ENCODE measurements around the gene FMN2. TPM values are rescaled to one million over a fixed set of nuclear protein-coding genes. Genes with fewer than 3 reads are reported as not detected.

The FMN2 gene
- total RNA-seq, 1 donor from 2014 or later: 150 TPM

DNA sequence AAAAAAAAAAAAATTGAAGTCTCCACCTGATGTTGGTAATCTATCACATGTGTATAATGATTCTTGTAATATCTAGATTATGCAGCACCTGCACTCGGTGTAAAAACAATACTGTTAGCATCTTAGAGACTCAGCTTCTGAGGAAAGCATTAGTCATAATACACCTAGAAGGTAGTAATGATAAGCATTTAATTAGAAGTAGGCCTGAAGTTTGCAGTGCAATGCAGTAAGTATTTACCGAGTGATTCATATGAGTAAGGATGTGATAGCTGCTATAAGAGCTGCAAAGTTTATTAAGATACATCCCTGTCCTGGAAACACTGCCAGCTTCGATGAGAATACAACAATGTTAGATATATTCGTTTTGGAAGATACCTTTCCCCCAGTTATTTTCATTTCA is 323.8 kb downstream of the FMN2 start:
- no peaks in the 10 kb centered on the region for H3K4me1 Mint-ChIP-seq (ENCODE audit: low read depth, unreplicated experiment)
- H3K9me3 Mint-ChIP-seq (ENCODE audit: unreplicated experiment): peaks cover 10% of the 10 kb centered on the region
- H3K27me3 Mint-ChIP-seq (ENCODE audit: unreplicated experiment): peaks cover 3% of the 10 kb centered on the region
- no peak overlapping the region for H3K27ac Mint-ChIP-seq (ENCODE audit: unreplicated experiment)
- DNase-seq: no peak
- TF ChIP-seq, protein P1, sequence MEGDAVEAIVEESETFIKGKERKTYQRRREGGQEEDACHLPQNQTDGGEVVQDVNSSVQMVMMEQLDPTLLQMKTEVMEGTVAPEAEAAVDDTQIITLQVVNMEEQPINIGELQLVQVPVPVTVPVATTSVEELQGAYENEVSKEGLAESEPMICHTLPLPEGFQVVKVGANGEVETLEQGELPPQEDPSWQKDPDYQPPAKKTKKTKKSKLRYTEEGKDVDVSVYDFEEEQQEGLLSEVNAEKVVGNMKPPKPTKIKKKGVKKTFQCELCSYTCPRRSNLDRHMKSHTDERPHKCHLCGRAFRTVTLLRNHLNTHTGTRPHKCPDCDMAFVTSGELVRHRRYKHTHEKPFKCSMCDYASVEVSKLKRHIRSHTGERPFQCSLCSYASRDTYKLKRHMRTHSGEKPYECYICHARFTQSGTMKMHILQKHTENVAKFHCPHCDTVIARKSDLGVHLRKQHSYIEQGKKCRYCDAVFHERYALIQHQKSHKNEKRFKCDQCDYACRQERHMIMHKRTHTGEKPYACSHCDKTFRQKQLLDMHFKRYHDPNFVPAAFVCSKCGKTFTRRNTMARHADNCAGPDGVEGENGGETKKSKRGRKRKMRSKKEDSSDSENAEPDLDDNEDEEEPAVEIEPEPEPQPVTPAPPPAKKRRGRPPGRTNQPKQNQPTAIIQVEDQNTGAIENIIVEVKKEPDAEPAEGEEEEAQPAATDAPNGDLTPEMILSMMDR (IDR thresholded peaks at IDR 0.05; ENCODE audit: partially characterized antibody, unreplicated experiment): no peak
- H3K36me3 Mint-ChIP-seq (ENCODE audit: unreplicated experiment): peaks cover 10% of the 10 kb centered on the region
- H3K4me3 Mint-ChIP-seq (ENCODE audit: unreplicated experiment): no peak overlapping the region

DNA sequence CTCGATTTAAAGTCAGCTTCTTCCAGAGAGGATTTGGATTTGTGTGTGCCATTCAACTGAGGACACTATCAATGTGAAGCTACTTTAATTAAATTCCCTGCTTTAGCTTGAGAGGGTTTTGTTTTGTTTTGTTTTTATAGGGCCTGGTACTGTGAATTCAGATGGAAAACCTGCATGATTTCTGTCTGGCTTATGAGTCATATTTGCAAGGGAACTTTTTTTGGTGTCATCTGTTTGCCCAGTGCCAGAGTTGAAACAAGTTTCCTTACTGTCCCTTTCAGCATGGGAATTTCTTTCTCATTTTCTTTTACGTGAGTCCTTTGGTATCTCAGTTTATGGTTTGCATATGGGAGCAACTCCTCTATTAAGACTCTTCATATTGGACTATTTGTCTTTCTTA is 325.6 kb downstream of the FMN2 start:
- peaks cover 1% of the 10 kb centered on the region for H3K36me3 Mint-ChIP-seq (ENCODE audit: unreplicated experiment)
- no peak overlapping the region for H3K27ac Mint-ChIP-seq (ENCODE audit: unreplicated experiment)
- H3K27me3 Mint-ChIP-seq (ENCODE audit: unreplicated experiment): peaks cover 3% of the 10 kb centered on the region
- peaks cover 11% of the 10 kb centered on the region for H3K9me3 Mint-ChIP-seq (ENCODE audit: unreplicated experiment)
- H3K4me1 Mint-ChIP-seq (ENCODE audit: low read depth, unreplicated experiment): no peaks in the 10 kb centered on the region
- DNase-seq: no peak
- H3K4me3 Mint-ChIP-seq (ENCODE audit: unreplicated experiment): no peak overlapping the region
- TF ChIP-seq, protein P1 (IDR thresholded peaks at IDR 0.05; ENCODE audit: partially characterized antibody, unreplicated experiment): no peak

DNA sequence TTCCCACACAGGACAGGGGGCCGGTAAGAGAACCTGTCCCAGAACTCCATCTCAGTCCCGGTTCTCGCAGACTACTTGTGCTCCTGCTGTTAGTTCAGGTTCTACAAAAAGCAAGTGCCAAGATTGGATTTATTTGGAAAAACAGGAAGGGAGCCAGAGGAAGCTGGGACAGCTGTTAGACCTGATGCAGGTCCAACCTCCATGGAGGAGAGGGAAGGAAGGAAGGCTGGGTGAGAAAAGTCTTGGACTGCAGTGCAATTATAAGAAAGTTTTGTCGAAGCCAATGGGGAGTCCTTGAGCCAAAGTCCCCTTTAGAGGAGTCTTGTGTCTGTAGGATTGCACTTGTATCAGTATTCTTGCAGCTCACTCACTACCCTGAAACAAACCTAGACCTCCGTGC is 329.1 kb downstream of the FMN2 start:
- Mint-ChIP-seq H3K4me3 (ENCODE audit: unreplicated experiment) (no peak overlapping the region), H3K9me3 (ENCODE audit: unreplicated experiment) (peaks cover 6% of the 10 kb centered on the region), H3K27ac (ENCODE audit: unreplicated experiment) (no peak overlapping the region), H3K36me3 (ENCODE audit: unreplicated experiment) (no peaks in the 10 kb centered on the region), H3K27me3 (ENCODE audit: unreplicated experiment) (peaks cover 4% of the 10 kb centered on the region), H3K4me1 (ENCODE audit: low read depth, unreplicated experiment) (no peaks in the 10 kb centered on the region)
- TF ChIP-seq, protein P1 (IDR thresholded peaks at IDR 0.05; ENCODE audit: partially characterized antibody, unreplicated experiment): no peak
- DNase-seq: no peak

DNA sequence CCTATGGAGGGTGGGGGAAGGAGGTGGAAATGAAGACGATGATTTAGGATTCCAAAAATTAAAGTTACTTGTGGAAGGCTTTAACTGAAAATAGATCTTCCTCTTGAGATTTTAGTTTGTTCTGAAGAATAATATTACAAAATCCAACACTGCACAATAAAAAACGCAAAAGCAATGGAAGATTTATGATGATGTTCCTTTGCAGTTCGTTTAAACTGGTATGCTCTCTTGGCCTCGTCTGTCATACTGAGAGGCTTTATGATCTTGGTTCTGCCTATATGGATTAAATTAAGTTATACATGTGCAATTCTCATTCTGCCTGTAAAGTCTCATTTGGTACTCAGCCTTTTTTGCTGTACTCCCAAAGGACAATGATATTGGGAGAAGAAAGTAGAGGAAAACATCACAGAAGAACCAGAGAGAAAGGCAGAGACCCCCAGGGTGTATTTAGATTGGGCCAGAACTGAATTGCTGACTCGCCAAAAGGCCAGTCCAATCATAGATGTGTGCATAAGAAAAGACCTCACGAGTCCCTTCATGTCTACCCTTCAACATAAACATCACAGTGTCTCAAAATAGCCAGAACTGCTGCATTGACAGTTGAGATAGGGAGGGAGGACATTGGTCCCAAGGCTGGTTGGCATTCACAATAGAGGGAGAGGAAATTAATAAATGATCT is 331.7 kb downstream of the FMN2 start:
- H3K27me3 Mint-ChIP-seq (ENCODE audit: unreplicated experiment): peaks cover 4% of the 10 kb centered on the region
- H3K36me3 Mint-ChIP-seq (ENCODE audit: unreplicated experiment): no peaks in the 10 kb centered on the region
- no peak for DNase-seq
- peaks cover 6% of the 10 kb centered on the region for H3K9me3 Mint-ChIP-seq (ENCODE audit: unreplicated experiment)
- H3K27ac Mint-ChIP-seq (ENCODE audit: unreplicated experiment): no peak overlapping the region
- H3K4me3 Mint-ChIP-seq (ENCODE audit: unreplicated experiment): no peak overlapping the region
- H3K4me1 Mint-ChIP-seq (ENCODE audit: low read depth, unreplicated experiment): no peaks in the 10 kb centered on the region
- TF ChIP-seq, protein P1 (IDR thresholded peaks at IDR 0.05; ENCODE audit: partially characterized antibody, unreplicated experiment): no peak

DNA sequence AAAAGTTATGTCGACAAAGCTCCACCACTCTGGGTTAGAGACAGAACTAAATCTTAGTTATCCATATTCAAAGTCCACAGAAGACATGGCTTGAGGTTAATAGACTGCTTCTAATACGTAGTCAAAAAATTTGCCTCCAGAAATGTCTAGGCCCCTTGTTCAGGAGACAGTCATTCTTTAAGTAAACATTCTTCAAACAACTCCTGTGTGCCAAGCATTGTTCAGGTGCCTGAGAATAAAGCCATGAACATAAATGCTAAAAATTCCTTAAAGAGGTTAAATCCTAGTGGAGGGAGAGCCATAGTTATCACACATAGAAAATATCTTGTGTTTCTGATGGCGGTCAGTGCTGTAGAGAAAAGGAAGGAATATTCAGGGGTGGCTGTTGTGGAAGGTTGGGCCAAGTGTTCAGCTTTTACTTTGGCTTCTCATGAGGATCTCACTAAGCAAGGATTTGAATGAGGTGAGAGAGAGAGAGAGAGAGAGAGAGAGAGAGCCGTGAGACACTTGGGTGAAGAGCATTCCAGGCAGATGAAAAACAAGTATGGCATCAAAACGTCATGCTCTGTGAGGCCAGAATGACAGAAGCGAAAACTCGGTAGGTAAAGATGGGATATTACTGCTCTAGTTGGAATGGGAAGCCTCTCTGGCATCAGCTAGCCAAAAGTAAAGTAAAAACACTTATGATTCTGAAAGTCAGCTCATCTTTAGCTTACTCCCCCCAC is 333.2 kb downstream of the FMN2 start:
- H3K4me1 Mint-ChIP-seq (ENCODE audit: low read depth, unreplicated experiment): no peaks in the 10 kb centered on the region
- no peak overlapping the region for H3K27ac Mint-ChIP-seq (ENCODE audit: unreplicated experiment)
- TF ChIP-seq, protein P1 (IDR thresholded peaks at IDR 0.05; ENCODE audit: partially characterized antibody, unreplicated experiment): no peak
- H3K4me3 Mint-ChIP-seq (ENCODE audit: unreplicated experiment): no peak overlapping the region
- no peak for DNase-seq
- H3K27me3 Mint-ChIP-seq (ENCODE audit: unreplicated experiment): peaks cover 4% of the 10 kb centered on the region
- peaks cover 5% of the 10 kb centered on the region for H3K9me3 Mint-ChIP-seq (ENCODE audit: unreplicated experiment)
- no peaks in the 10 kb centered on the region for H3K36me3 Mint-ChIP-seq (ENCODE audit: unreplicated experiment)
